ENCODE data around the gene GTF2A1L.

DNA sequence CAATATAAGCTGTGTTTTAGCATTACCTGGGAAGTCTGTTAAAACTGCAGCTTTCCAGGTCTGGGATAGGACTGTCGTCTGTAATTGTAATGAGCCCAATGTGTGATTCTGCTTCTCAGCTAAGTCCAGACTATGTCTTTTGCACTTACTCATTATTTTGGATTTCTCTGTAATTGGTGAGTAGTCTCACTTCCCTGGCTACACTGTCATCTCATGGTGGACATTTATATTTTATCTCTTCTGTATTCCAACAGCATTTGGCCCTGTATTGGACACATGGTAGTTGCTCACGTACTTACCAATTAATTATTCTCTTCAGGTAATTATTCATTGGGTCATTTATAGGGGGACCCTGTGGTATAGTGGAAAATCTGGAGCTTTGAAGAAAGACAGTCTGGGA is 109.9 kb downstream of the GTF2A1L start:
- TF ChIP-seq, protein P1, sequence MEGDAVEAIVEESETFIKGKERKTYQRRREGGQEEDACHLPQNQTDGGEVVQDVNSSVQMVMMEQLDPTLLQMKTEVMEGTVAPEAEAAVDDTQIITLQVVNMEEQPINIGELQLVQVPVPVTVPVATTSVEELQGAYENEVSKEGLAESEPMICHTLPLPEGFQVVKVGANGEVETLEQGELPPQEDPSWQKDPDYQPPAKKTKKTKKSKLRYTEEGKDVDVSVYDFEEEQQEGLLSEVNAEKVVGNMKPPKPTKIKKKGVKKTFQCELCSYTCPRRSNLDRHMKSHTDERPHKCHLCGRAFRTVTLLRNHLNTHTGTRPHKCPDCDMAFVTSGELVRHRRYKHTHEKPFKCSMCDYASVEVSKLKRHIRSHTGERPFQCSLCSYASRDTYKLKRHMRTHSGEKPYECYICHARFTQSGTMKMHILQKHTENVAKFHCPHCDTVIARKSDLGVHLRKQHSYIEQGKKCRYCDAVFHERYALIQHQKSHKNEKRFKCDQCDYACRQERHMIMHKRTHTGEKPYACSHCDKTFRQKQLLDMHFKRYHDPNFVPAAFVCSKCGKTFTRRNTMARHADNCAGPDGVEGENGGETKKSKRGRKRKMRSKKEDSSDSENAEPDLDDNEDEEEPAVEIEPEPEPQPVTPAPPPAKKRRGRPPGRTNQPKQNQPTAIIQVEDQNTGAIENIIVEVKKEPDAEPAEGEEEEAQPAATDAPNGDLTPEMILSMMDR (IDR thresholded peaks at IDR 0.05; ENCODE audit: low read length): no peak
- TF ChIP-seq EZH2 (IDR thresholded peaks at IDR 0.05; ENCODE audit: borderline replicate concordance, low read length): no peak
